ENCODE results near the gene PCLO.
"Not testable (repeated sequence)": the region's sequence is repeated elsewhere in the genome, so short reads cannot be mapped to it uniquely, and the experiment has no call there.

PCLO gene

DNA sequence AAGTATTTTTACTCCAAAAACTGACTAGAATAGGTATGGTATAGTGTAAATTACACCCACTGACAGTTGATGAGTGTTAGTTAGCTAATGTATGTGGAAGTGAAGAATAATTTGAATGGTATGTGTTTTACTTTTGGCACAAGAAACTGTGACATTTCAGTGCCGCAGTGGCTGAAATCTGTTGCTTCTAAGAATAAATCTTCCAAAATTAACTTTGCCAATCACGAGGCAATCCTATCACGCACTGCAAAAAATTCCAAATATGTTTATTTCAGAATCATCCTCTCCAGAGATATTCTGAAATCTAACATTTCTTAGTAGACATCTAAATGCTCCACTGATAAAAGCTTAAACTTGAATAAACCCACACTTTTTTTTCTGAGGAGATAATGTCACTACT is 61.2 kb downstream of the PCLO start:
- H3K4me3 ChIP-seq (replicated peaks; ENCODE audit: low read depth, low read length): no peak overlapping the region
- no peak for TF ChIP-seq CTCF (IDR thresholded peaks at IDR 0.05; ENCODE audit: low read depth, low read length, missing control alignments)
- DNase-seq (ENCODE audit: extremely low read depth, low read depth): no peak

GRCh38 chr7:83096065-83096580 is 66.6 kb downstream of the PCLO start:
- no peak for DNase-seq (ENCODE audit: extremely low read depth, low read depth)
- TF ChIP-seq CTCF (IDR thresholded peaks at IDR 0.05; ENCODE audit: low read depth, low read length, missing control alignments): no peak
- H3K4me3 ChIP-seq (replicated peaks; ENCODE audit: low read depth, low read length): no peak overlapping the region

GRCh38 chr7:83085299-83085698 is 77.4 kb downstream of the PCLO start:
- no peak overlapping the region for H3K4me3 ChIP-seq (replicated peaks; ENCODE audit: low read depth, low read length)
- DNase-seq (ENCODE audit: extremely low read depth, low read depth): no peak
- no peak for TF ChIP-seq CTCF (IDR thresholded peaks at IDR 0.05; ENCODE audit: low read depth, low read length, missing control alignments)

GRCh38 chr7:83079879-83080278 is 82.8 kb downstream of the PCLO start:
- not testable (repeated sequence) for H3K4me3 ChIP-seq (replicated peaks; ENCODE audit: low read depth, low read length); DNase-seq (ENCODE audit: extremely low read depth, low read depth)

GRCh38 chr7:83077328-83077727 is 85.4 kb downstream of the PCLO start:
- H3K4me3 ChIP-seq (replicated peaks; ENCODE audit: low read depth, low read length): no peak overlapping the region
- DNase-seq (ENCODE audit: extremely low read depth, low read depth): no peak
- TF ChIP-seq CTCF (IDR thresholded peaks at IDR 0.05; ENCODE audit: low read depth, low read length, missing control alignments): no peak

- no peak for TF ChIP-seq CTCF (IDR thresholded peaks at IDR 0.05; ENCODE audit: low read depth, low read length, missing control alignments)
- no peak overlapping the region for H3K4me3 ChIP-seq (replicated peaks; ENCODE audit: low read depth, low read length)
- DNase-seq (ENCODE audit: extremely low read depth, low read depth): no peak
Observed at GRCh38 chr7:83072576-83073517, 89.8 kb downstream of the PCLO start.

- DNase-seq (ENCODE audit: extremely low read depth, low read depth): no peak
- H3K4me3 ChIP-seq (replicated peaks; ENCODE audit: low read depth, low read length): no peak overlapping the region
- no peak for TF ChIP-seq CTCF (IDR thresholded peaks at IDR 0.05; ENCODE audit: low read depth, low read length, missing control alignments)
Observed at GRCh38 chr7:83065714-83066113, 97.0 kb downstream of the PCLO start.

All from HFF-Myc (cell line).